ENCODE results near the gene SLC6A19. TPM values are rescaled to one million over a fixed set of nuclear protein-coding genes. Genes with fewer than 3 reads are reported as not detected.

SLC6A19 gene
- total and polyA plus RNA-seq, 10 donors, result under 0.01 to 0.50 TPM; not detected in 8

DNA sequence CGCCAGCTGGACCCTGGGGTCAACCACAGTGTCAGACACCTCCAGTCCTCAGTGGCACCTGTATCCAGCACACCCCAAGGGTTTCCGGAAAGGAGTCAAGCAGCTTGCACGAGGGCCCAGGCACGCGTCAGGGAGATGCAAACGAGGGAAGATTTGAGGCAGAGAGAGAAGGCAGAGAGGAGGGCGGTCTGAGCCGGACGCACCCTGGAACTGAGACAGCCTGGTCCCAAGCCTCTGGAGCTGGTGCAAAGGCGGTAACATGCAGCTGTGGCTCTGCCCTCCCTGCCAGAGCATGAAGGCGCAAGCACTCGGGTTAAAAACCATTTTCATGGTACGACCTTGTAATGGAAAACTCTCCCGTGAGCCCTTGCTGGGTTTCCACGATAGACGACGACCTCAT, 56.0 kb downstream of the SLC6A19 start:
- no peak for TF ChIP-seq POLR2AphosphoS5 (IDR thresholded peaks at IDR 0.05)
- no peak for TF ChIP-seq POLR2A (IDR thresholded peaks at IDR 0.05)
- TF ChIP-seq, protein P1, sequence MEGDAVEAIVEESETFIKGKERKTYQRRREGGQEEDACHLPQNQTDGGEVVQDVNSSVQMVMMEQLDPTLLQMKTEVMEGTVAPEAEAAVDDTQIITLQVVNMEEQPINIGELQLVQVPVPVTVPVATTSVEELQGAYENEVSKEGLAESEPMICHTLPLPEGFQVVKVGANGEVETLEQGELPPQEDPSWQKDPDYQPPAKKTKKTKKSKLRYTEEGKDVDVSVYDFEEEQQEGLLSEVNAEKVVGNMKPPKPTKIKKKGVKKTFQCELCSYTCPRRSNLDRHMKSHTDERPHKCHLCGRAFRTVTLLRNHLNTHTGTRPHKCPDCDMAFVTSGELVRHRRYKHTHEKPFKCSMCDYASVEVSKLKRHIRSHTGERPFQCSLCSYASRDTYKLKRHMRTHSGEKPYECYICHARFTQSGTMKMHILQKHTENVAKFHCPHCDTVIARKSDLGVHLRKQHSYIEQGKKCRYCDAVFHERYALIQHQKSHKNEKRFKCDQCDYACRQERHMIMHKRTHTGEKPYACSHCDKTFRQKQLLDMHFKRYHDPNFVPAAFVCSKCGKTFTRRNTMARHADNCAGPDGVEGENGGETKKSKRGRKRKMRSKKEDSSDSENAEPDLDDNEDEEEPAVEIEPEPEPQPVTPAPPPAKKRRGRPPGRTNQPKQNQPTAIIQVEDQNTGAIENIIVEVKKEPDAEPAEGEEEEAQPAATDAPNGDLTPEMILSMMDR (IDR thresholded peaks at IDR 0.05 in 8 of 11, conservative IDR thresholded peaks at IDR 0.05 in 3 of 11), result no peak
- Histone ChIP-seq H3K9me3 (peaks cover 0 to 24% (median 15%) of the 10 kb centered on the region in 8 donors), H3K27me3 (replicated peaks in 1 of 7) (peaks cover 0 to 6% (median 0%) of the 10 kb centered on the region in 7 donors), H3K4me3 (no peak overlapping the region), H3K27ac (no peak overlapping the region), H3K4me1 (peaks cover 0 to 12% (median 3%) of the 10 kb centered on the region in 6 donors), H3K36me3 (no peaks in the 10 kb centered on the region)
- DNase-seq, result no peak
- intact Hi-C loops (cut with DNase I; ENCODE audit: low total_unique reads), result no loop called here
- WGBS, 5 donors, result 86 to 92% (median 86%) methylated on average over 17 of the region's 17 CpGs

DNA sequence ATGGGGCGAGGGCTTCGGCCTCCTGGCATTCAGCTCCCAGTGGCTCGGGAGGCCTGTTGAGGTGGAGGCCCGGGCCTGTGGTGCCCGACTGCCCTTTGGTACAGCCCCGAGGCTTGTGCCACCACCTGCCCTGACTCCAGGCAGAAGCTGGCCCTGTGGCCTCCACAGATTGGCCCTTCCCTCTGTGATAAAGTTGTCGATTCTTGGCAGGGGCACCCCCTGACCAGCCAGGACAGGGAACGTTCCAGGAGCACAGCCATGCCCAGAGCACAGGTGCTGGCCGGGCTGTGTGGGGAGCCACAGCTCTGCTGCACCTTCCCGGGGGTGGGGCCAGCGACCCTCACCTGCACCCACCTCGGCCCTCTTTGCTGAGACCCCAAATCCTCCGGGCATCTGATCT, 56.4 kb downstream of the SLC6A19 start:
- intact Hi-C loops (cut with DNase I; ENCODE audit: low total_unique reads), result no loop called here
- Histone ChIP-seq H3K27me3 (replicated peaks in 1 of 7) (peaks cover 0 to 6% (median 0%) of the 10 kb centered on the region in 7 donors), H3K4me3 (no peak overlapping the region), H3K9me3 (peaks cover 2 to 29% (median 20%) of the 10 kb centered on the region in 8 donors), H3K27ac (no peak overlapping the region), H3K4me1 (peaks cover 0 to 12% (median 3%) of the 10 kb centered on the region in 6 donors), H3K36me3 (no peaks in the 10 kb centered on the region)
- TF ChIP-seq POLR2AphosphoS5 (IDR thresholded peaks at IDR 0.05), result no peak
- TF ChIP-seq POLR2A (IDR thresholded peaks at IDR 0.05), result no peak
- TF ChIP-seq, protein P1 (IDR thresholded peaks at IDR 0.05 in 8 of 11, conservative IDR thresholded peaks at IDR 0.05 in 3 of 11), result no peak
- 87 to 95% (median 90%) methylated on average over 10 to 13 of the region's 13 CpGs for WGBS, 5 donors
- no peak for DNase-seq

DNA sequence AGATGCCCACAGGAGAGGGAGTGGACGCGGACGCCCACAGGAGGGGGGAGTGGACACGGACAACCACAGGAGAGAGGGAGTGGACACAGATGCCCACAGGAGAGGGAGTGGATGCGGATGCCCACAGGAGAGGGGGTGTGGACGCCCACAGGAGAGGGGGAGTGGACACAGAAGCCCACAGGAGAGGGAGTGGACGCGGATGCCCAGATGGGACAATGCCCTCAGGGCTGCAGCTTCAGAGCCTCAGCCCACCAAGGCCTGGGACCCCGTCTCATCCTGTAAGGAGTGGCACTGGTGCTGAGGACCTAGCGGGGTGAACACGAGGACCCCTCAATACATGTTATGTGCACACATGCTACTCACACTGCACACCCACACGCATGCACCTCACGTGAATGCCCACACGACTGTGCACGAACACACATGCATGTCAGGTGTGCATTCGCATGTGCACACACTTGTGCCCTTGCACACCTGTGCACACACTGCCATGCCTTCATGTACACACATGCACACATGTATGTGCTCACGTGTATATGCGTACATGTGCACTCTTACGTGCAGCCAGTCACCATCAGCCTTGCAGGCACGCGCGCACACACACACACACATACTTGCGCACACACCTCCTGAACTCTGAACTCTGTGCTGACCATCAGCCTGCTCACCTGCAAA, 58.5 kb downstream of the SLC6A19 start:
- WGBS, 5 donors, result 91 to 98% (median 95%) methylated on average over 23 of the region's 23 CpGs
- TF ChIP-seq POLR2A (IDR thresholded peaks at IDR 0.05), result no peak
- TF ChIP-seq, protein P1 (IDR thresholded peaks at IDR 0.05 in 8 of 11, conservative IDR thresholded peaks at IDR 0.05 in 3 of 11), result no peak
- TF ChIP-seq POLR2AphosphoS5 (IDR thresholded peaks at IDR 0.05), result no peak
- peaks cover 0 to 5% (median 0%) of the 10 kb centered on the region in 7 donors for H3K27me3 ChIP-seq (replicated peaks in 1 of 7)
- H3K36me3 ChIP-seq, result no peaks in the 10 kb centered on the region
- no peak overlapping the region for H3K27ac ChIP-seq
- H3K9me3 ChIP-seq, result peaks cover 2 to 44% (median 27%) of the 10 kb centered on the region in 8 donors
- H3K4me3 ChIP-seq, result no peak overlapping the region
- H3K4me1 ChIP-seq, result peaks cover 0 to 9% (median 3%) of the 10 kb centered on the region in 6 donors
- intact Hi-C loops (cut with DNase I; ENCODE audit: low total_unique reads), result no loop called here
- no peak for DNase-seq

DNA sequence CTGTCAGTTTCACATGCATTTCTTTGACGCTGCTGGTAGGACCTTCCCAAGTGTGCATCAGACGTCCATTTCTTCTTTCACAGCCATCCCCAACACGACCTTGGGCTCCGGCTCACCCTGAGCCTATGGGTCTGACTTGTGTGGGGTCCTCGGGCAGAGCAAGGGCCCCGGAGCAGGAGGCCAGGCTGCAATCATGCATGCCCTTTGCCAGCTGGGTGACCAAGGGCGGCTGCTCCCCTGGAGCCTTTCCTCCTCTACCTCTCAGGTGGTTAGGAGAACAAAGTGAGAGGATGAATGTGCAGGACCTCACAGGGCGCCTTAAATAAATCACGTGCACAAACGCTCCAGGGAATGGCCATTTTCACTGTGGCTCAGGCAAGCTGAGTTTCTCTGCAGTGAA, 60.2 kb downstream of the SLC6A19 start:
- H3K4me1 ChIP-seq, result no peaks in the 10 kb centered on the region
- TF ChIP-seq POLR2AphosphoS5 (IDR thresholded peaks at IDR 0.05) (no peak), POLR2A (IDR thresholded peaks at IDR 0.05) (no peak)
- TF ChIP-seq, protein P1 (IDR thresholded peaks at IDR 0.05 in 8 of 11, conservative IDR thresholded peaks at IDR 0.05 in 3 of 11), result no peak
- WGBS, 5 donors, result 82 to 94% (median 92%) methylated on average over 10 of the region's 10 CpGs
- no peaks in the 10 kb centered on the region for H3K36me3 ChIP-seq
- H3K9me3 ChIP-seq, result peaks cover 2 to 44% (median 27%) of the 10 kb centered on the region in 8 donors
- intact Hi-C loops (cut with DNase I; ENCODE audit: low total_unique reads), result no loop called here
- H3K27me3 ChIP-seq (replicated peaks in 1 of 7), result peaks cover 0 to 4% (median 0%) of the 10 kb centered on the region in 7 donors
- H3K27ac ChIP-seq, result no peak overlapping the region
- H3K4me3 ChIP-seq, result no peak overlapping the region
- DNase-seq, result no peak
